Activated effector memory CD4-positive, alpha-beta T cell treated with anti-CD3 and anti-CD28 coated beads, Interleukin-2, amount 50 U/mL, for 16 hours (primary cell): ENCODE data around the gene R3HDM1.

Experiments used
- DNase-seq: peaks from one replicate; pipeline ENCODE4 v3.0.0-alpha.2; 2020

Gene R3HDM1

GRCh38 chr2:135732561-135732960, 201.3 kb downstream of the R3HDM1 start:
- DNase-seq: no peak

- DNase-seq: no peak
These were observed 201.8 kb downstream of the R3HDM1 start for GRCh38 chr2:135733045-135733444.

- DNase-seq: no peak
These were observed 205.3 kb downstream of the R3HDM1 start for GRCh38 chr2:135736546-135736945.

- no peak for DNase-seq
These were observed 208.9 kb downstream of the R3HDM1 start for GRCh38 chr2:135740206-135740605.

- no peak for DNase-seq
These were observed 209.7 kb downstream of the R3HDM1 start for GRCh38 chr2:135741043-135741394.

- peak; percentile 98 for DNase-seq
These were observed 210.4 kb downstream of the R3HDM1 start, which contains the start of gene UBXN4 for GRCh38 chr2:135741395-135742324. TSS of gene UBXN4 (plus strand) at chr2:135741855. CDS start at chr2:135741930, 75 bp downstream.

- no peak for DNase-seq
These were observed 211.1 kb downstream of the R3HDM1 start for GRCh38 chr2:135742325-135742757.

- no peak for DNase-seq
These were observed 212.6 kb downstream of the R3HDM1 start for GRCh38 chr2:135743860-135744259.

GRCh38 chr2:135744760-135745314, 213.6 kb downstream of the R3HDM1 start:
- no peak for DNase-seq

GRCh38 chr2:135745545-135745944, 214.3 kb downstream of the R3HDM1 start:
- no peak for DNase-seq

- no peak for DNase-seq
These were observed 224.3 kb downstream of the R3HDM1 start for GRCh38 chr2:135755573-135755972.

GRCh38 chr2:135756692-135757091, 225.4 kb downstream of the R3HDM1 start:
- no peak for DNase-seq

GRCh38 chr2:135762022-135762421, 230.7 kb downstream of the R3HDM1 start:
- DNase-seq: no peak

GRCh38 chr2:135762530-135762929, 231.2 kb downstream of the R3HDM1 start:
- no peak for DNase-seq

GRCh38 chr2:135768863-135769262, 237.6 kb downstream of the R3HDM1 start:
- no peak for DNase-seq

- DNase-seq: no peak
These were observed 242.0 kb downstream of the R3HDM1 start for GRCh38 chr2:135773319-135773718.

- no peak for DNase-seq
These were observed 242.6 kb downstream of the R3HDM1 start for GRCh38 chr2:135773917-135774316.
